Hepatocyte (in vitro differentiated cells): ENCODE results near the gene CHCT1. TPM values are rescaled to one million over a fixed set of nuclear protein-coding genes. Genes with fewer than 3 reads are reported as not detected.

Experiments used
- DNase-seq: peaks from one replicate; pipeline ENCODE4 v3.0.0-alpha.2; 2016; ENCODE audit warnings: low spot score
- H2AFZ ChIP-seq: fragments of 200-600 bp; sonication (generic); 2 replicates; pipeline ENCODE4 v1.6.0; 2016; ENCODE audit warnings: antibody characterized with exemption, mild to moderate bottlenecking
- H3K27ac ChIP-seq: fragments of 200-600 bp; sonication (generic); 2 replicates; pipeline ENCODE4 v1.5.1; 2016; ENCODE audit warnings: mild to moderate bottlenecking
- H3K27me3 ChIP-seq: fragments of 200-600 bp; sonication (generic); 2 replicates; pipeline ENCODE4 v1.6.1; 2016
- H3K36me3 ChIP-seq: fragments of 200-600 bp; sonication (generic); replicated peaks from 2 replicates; pipeline ENCODE4 v1.5.1; 2016; ENCODE audit warnings: low read depth; ENCODE audit not compliant: insufficient read depth
- H3K4me1 ChIP-seq: fragments of 200-600 bp; sonication (generic); 2 replicates; pipeline ENCODE4 v1.5.1; 2016; ENCODE audit warnings: mild to moderate bottlenecking, moderate library complexity; ENCODE audit not compliant: insufficient read depth
- H3K4me2 ChIP-seq: fragments of 200-600 bp; sonication (generic); 2 replicates; pipeline ENCODE4 v1.6.0; 2016
- H3K4me3 ChIP-seq: fragments of 200-600 bp; sonication (generic); 2 replicates; pipeline ENCODE4 v1.5.1; 2016; ENCODE audit warnings: mild to moderate bottlenecking
- H3K79me2 ChIP-seq: fragments of 200-600 bp; sonication (generic); 2 replicates; pipeline ENCODE4 v1.6.0; 2017; ENCODE audit warnings: mild to moderate bottlenecking
- H3K9me2 ChIP-seq: fragments of 200-600 bp; sonication (generic); replicated peaks from 2 replicates; pipeline ENCODE4 v1.6.0; 2017; ENCODE audit warnings: mild to moderate bottlenecking; ENCODE audit not compliant: insufficient read depth
- H3K9me3 ChIP-seq: fragments of 200-600 bp; sonication (generic); 2 replicates; pipeline ENCODE4 v1.5.1; 2016; ENCODE audit warnings: low read depth, mild to moderate bottlenecking
- H4K20me1 ChIP-seq: fragments of 200-600 bp; sonication (generic); 2 replicates; pipeline ENCODE4 v1.6.0; 2016; ENCODE audit warnings: mild to moderate bottlenecking; ENCODE audit not compliant: insufficient read depth, poor library complexity, severe bottlenecking
- EZH2 ChIP-seq: fragments of 200-600 bp; sonication (generic); IDR thresholded peaks from 2 replicates; pipeline ENCODE4 v1.6.1; 2016; ENCODE audit warnings: antibody characterized with exemption, mild to moderate bottlenecking, borderline replicate concordance
- EZH2phosphoT487 ChIP-seq: fragments of 200-600 bp; sonication (generic); IDR thresholded peaks from one replicate; pipeline ENCODE4 v1.6.1; 2018; ENCODE audit warnings: antibody characterized with exemption, mild to moderate bottlenecking, low read depth, moderate library complexity; ENCODE audit not compliant: unreplicated experiment, severe bottlenecking
- WGBS: methylation state at CpG from one replicate; pipeline ENCODE4 v1.1.6; 2016; ENCODE audit warnings: low lambda C conversion rate; ENCODE audit errors: missing lambda C conversion rate; 5-methylcytosine and 5-hydroxymethylcytosine counted together
- polyA plus RNA-seq: library from polyadenylated mRNA; unstranded; fragments of >200 nt; fragmentation: Nextera tagmentation; extraction: Ambion mirVana; gene quantifications from 2 replicates; pipeline ENCODE4 v1.2.1, GENCODE V29; 2016
- total RNA-seq: library from RNA; depleted of rRNA; stranded (reverse); fragments of >200 nt; gene quantifications from 2 replicates; pipeline ENCODE4 v1.2.3, GENCODE V29; 2014
- TF ChIP-seq, protein P1 (sequence below): fragments of 200-600 bp; sonication (generic); IDR thresholded peaks from 2 replicates; pipeline ENCODE4 v1.5.1; 2016; ENCODE audit warnings: antibody characterized with exemption, mild to moderate bottlenecking; ENCODE audit not compliant: poor library complexity

Gene CHCT1
- total and polyA plus RNA-seq, 2 experiments from 2014 or later = not detected

- Histone ChIP-seq H3K4me1 (no peaks in the 10 kb centered on the region), H3K9me3 (no peaks in the 10 kb centered on the region), H3K79me2 (no peaks in the 10 kb centered on the region), H3K4me3 (no peak overlapping the region), H3K9me2 (no peaks in the 10 kb centered on the region), H3K36me3 (peaks cover 4% of the 10 kb centered on the region), H3K27ac (no peak overlapping the region), H4K20me1 (no peaks in the 10 kb centered on the region), H3K27me3 (no peaks in the 10 kb centered on the region), H2AFZ (no peak overlapping the region), H3K4me2 (no peak overlapping the region)
- 96% methylated on average over 8 of the region's 8 CpGs for WGBS
- no peak for TF ChIP-seq EZH2
- no peak for DNase-seq
These were observed 25.1 kb downstream of the CHCT1 start for GRCh38 chr17:60447375-60447774.

DNA sequence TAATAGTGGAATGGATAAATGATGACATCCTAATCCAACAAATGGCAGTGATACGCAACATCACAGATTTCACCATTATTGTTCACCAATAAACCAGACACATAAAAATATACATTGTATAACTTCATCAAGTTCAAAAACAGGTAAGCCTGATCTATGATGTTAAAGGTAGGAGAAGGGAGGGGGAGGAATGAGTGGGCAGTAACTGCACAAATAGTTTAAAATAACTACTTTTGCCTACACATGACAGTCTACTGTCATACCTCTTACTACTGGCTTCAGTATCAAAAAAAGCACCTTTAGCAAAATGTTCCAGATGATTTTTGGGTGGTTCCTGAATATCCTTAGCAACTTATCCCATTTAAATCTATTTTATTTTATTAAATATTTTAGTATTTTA is 28.8 kb downstream of the CHCT1 start:
- Histone ChIP-seq H3K4me3 (no peak overlapping the region), H3K36me3 (peaks cover 4% of the 10 kb centered on the region), H3K27me3 (no peaks in the 10 kb centered on the region), H3K9me2 (no peaks in the 10 kb centered on the region), H3K79me2 (no peaks in the 10 kb centered on the region), H3K4me2 (no peak overlapping the region), H3K27ac (no peak overlapping the region), H4K20me1 (no peaks in the 10 kb centered on the region), H3K9me3 (no peaks in the 10 kb centered on the region), H2AFZ (no peak overlapping the region), H3K4me1 (no peaks in the 10 kb centered on the region)
- WGBS = 100% methylated on average over 1 of the region's 1 CpG
- no peak for DNase-seq
- TF ChIP-seq, protein P1, sequence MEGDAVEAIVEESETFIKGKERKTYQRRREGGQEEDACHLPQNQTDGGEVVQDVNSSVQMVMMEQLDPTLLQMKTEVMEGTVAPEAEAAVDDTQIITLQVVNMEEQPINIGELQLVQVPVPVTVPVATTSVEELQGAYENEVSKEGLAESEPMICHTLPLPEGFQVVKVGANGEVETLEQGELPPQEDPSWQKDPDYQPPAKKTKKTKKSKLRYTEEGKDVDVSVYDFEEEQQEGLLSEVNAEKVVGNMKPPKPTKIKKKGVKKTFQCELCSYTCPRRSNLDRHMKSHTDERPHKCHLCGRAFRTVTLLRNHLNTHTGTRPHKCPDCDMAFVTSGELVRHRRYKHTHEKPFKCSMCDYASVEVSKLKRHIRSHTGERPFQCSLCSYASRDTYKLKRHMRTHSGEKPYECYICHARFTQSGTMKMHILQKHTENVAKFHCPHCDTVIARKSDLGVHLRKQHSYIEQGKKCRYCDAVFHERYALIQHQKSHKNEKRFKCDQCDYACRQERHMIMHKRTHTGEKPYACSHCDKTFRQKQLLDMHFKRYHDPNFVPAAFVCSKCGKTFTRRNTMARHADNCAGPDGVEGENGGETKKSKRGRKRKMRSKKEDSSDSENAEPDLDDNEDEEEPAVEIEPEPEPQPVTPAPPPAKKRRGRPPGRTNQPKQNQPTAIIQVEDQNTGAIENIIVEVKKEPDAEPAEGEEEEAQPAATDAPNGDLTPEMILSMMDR = no peak

- no peak overlapping the region for H3K4me3 ChIP-seq
- H3K27ac ChIP-seq = no peak overlapping the region
- H3K4me2 ChIP-seq = no peak overlapping the region
- H3K27me3 ChIP-seq = no peaks in the 10 kb centered on the region
- peaks cover 4% of the 10 kb centered on the region for H3K36me3 ChIP-seq
- no peaks in the 10 kb centered on the region for H3K4me1 ChIP-seq
- H3K9me2 ChIP-seq = no peaks in the 10 kb centered on the region
- no peak for DNase-seq
- no peaks in the 10 kb centered on the region for H4K20me1 ChIP-seq
- no peaks in the 10 kb centered on the region for H3K9me3 ChIP-seq
- no peak for TF ChIP-seq EZH2
- TF ChIP-seq, protein P1 = no peak
- no peak for TF ChIP-seq EZH2phosphoT487
- no peaks in the 10 kb centered on the region for H3K79me2 ChIP-seq
- H2AFZ ChIP-seq = no peak overlapping the region
These were observed 29.7 kb downstream of the CHCT1 start for GRCh38 chr17:60451965-60452364.

- H3K27me3 ChIP-seq = no peaks in the 10 kb centered on the region
- H2AFZ ChIP-seq = no peak overlapping the region
- H3K4me2 ChIP-seq = no peak overlapping the region
- H3K36me3 ChIP-seq = no peaks in the 10 kb centered on the region
- no peak for DNase-seq
- H3K9me2 ChIP-seq = no peaks in the 10 kb centered on the region
- no peaks in the 10 kb centered on the region for H3K4me1 ChIP-seq
- TF ChIP-seq, protein P1 = no peak
- no peak for TF ChIP-seq EZH2phosphoT487
- TF ChIP-seq EZH2 = no peak
- WGBS = 94% methylated on average over 4 of the region's 4 CpGs
- H3K27ac ChIP-seq = no peak overlapping the region
- no peaks in the 10 kb centered on the region for H3K9me3 ChIP-seq
- H3K79me2 ChIP-seq = no peaks in the 10 kb centered on the region
- H3K4me3 ChIP-seq = no peak overlapping the region
- H4K20me1 ChIP-seq = no peaks in the 10 kb centered on the region
These were observed 33.1 kb downstream of the CHCT1 start for GRCh38 chr17:60455378-60455777.
